NCI-H345 treated with DMSO at 0.1 percent for 48 hours (cell line): ENCODE measurements around the gene ARHGAP23.
"Not testable (repeated sequence)": the region's sequence is repeated elsewhere in the genome, so short reads cannot be mapped to it uniquely, and the experiment has no call there.

Experiments used
- DNase-seq: peaks from one replicate; lab custom pipeline; 2025; ENCODE audit not compliant: unreplicated experiment; lab: John Stamatoyannopoulos, UW

The ARHGAP23 gene

GRCh38 chr17:38459567-38459966 is 31.3 kb downstream of the ARHGAP23 start:
- no peak for DNase-seq

GRCh38 chr17:38460082-38460715 is 31.9 kb downstream of the ARHGAP23 start:
- no peak for DNase-seq

DNA sequence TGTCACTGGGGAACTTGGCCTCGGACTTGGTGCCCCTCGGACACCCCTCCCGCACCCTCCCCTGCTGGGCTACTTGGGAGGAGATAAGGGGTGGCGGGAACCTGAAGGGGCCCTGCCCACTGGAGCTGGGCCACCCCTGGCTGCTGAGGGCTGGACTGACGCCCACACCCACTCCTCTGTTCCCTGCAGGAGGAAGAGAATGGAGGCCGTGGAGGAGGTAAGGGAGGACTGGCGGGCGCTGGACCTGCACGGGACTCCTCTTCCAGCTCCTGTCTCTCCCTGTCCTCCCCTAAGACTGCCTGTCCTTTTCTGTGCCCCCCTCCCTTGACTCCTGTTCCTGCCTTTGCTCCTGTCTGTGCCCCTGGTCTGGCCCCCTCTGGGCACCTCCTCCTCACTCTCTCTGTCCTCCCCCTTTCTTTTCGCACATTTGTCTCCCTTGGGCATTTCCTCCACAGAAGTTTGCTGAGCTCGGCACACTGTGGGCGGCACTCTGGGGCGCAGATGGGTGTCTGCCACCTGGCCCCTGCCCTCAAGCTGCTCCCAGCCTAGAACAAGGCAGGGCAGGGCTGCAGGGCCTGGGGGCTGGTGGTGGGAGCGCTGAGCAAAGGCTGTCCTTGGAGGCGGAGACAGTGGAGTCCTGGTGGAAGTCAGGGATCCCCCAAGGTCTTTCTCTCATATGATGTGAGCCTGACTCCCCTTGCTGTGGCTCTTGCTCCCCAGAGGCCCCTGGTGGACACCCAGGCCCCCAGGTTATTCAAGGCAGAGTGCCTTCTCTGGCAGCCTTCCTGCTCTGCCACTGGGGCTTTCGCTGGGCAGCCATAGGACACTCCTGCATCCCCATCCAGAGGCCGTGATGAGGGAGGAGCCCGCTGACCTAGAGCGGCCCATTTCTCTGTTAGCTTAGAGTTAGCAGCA is 32.7 kb downstream of the ARHGAP23 start:
- no peak for DNase-seq

- DNase-seq, result no peak
Observed at GRCh38 chr17:38461683-38462082, 33.4 kb downstream of the ARHGAP23 start.

- no peak for DNase-seq
Observed at GRCh38 chr17:38463451-38463858, 35.2 kb downstream of the ARHGAP23 start.

- no peak for DNase-seq
Observed at GRCh38 chr17:38464251-38464722, 36.0 kb downstream of the ARHGAP23 start.

DNA sequence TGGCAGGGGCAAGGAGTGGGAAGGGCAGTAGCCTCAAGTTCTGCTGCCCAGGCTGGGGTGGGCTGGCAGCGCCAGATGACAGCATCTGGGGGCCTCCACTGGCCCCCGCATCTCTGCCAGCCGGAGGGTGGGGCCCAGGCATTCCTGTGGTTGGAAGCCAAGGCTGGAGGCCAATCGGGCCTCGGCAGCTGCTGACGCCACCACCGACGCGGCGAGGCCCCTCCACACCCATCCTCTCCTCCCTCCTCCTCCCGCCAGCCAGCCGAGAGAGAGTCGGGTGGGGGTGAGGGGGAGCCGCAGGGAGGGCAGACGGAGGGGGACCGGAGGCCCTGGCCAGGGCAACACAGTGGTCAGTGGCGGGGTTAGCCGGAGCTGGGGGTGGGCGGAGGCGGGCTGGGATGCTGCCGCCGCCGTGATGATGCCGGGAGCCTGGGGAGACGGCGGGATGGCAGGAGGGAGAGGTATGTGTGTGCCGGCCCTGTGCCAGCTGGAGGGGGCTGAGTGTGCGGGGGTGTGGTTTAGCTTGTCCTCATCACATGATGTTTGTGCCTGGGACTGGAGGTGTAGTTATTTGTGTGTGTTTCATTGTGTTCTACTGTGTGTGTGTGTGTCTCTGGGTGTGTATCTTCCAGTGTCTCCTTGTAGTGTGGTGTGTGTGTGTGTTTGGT is 36.6 kb downstream of the ARHGAP23 start:
- no peak for DNase-seq

- no peak for DNase-seq
Observed at GRCh38 chr17:38465391-38466345, 37.4 kb downstream of the ARHGAP23 start.

GRCh38 chr17:38466346-38467315 is 38.4 kb downstream of the ARHGAP23 start:
- DNase-seq, result no peak

GRCh38 chr17:38467491-38467890 is 39.2 kb downstream of the ARHGAP23 start:
- no peak for DNase-seq

DNA sequence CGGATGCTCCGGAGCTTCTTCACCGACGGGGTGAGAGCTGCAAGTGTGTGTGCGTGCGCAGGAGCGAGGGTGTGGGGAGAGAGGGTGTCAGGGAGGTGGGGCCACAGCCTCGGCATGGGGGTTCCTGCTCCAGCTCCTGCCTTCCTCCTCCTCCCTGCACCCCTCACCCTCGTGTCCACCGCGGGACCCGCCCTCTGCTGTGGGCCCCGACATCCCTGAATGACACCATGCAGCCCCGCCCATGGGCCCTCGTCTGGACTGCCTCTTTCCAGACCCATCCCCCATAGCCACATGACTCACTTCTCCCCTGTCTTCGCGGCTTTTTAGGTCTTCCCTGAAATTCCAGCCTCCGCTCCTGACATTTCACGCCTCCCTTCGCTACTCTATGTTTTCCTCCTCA is 41.6 kb downstream of the ARHGAP23 start:
- DNase-seq, result no peak

DNA sequence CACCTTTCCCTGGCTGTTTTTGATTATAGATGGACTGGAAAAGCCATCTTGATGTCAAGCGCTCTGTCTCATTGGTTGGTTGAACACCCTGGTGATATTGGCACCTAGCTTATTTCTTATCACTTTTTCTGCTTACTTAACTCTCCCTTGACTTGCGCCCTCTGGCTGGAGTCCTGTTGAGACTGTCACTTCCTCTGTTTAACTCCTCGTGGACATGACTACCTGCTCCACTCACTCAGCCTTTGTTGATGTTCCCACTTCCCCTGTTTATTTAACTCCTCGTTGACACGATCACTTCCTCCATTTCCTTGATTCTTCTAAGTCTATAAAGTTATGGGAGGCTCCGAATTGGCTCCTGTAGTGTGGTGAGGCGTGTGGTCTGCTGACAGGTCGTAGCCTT is 43.0 kb downstream of the ARHGAP23 start:
- DNase-seq, result not testable (repeated sequence)

- not testable (repeated sequence) for DNase-seq
Observed at GRCh38 chr17:38474666-38475065, 46.4 kb downstream of the ARHGAP23 start.

DNA sequence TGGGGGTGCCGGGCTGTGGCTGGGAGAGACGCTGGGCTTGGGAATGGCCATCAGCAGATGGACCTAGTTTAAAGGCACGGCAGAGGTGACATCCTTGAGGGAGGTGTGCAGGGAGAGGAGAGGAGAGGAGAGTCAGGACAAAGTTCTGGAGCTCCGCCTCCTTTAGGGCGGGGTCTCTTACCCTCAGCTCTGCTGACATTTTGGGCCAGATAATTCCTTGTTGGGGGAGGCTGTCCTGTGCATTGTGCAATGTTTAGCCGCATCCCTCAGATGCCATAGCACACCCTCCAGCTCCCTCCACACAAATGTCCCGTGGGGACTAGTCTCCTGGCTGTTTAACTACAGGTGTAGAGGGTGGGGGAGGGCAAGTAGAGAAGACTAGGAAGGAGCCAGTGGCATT is 48.3 kb downstream of the ARHGAP23 start:
- DNase-seq, result no peak

DNA sequence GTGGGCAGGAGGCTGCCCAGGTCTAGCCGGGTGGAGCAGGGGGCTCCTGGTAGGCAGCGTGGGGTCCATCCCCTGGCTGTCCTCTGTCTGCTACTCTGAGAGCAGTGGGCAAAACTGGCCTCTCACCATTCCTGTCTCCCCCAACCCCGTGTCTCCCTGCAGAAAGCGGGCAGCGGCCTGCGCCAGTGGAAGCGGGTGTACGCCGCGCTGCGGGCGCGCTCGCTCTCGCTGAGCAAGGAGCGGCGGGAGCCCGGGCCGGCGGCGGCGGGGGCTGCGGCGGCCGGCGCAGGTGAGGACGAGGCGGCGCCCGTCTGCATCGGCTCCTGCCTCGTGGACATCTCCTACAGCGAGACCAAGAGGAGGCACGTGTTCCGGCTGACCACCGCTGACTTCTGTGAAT is 49.2 kb downstream of the ARHGAP23 start:
- DNase-seq, result not testable (repeated sequence)

DNA sequence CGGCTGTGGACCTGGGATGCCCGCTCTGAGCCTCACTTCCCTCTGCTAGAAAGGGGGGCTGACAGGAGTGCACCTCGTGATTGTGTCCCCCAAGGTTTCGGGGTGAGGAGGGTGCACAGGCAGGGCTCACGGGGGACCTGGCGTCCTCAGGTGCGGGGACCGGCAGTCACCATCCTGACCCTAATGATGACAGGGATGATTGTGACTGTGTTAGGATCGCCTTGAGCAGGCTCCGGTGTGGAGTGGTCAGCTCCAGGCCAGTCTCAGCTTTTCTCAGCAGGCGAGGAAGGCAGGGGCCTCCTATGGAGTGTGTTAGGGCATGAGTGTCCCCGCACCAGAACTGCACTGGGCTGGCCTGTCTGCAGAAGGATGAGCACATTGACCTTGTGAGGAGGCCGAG is 49.7 kb downstream of the ARHGAP23 start:
- DNase-seq, result not testable (repeated sequence)

DNA sequence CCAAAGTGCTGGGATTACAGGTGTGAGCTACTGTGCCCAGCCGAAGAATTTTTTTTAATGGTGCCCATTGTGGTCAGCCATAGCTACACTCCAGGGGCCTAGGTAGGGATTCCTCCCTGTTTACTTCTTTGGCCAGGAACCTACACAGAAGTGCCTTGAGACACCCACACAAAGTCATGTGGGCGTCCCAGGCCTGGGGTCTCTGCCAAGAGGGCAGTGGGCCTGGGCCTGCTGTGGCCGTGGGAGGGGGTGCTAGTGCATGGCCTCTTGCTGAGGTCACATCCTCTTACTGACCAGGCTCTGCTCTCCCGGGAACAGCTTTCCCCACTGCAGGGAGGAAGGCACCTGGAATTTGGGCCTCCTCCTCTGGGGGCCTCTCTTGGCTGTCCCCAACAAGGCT is 50.4 kb downstream of the ARHGAP23 start:
- DNase-seq, result not testable (repeated sequence)

- DNase-seq, result peak; percentile 72
Observed at GRCh38 chr17:38482039-38482699, 53.9 kb downstream of the ARHGAP23 start.

GRCh38 chr17:38482700-38483043 is 54.4 kb downstream of the ARHGAP23 start:
- DNase-seq, result not testable (repeated sequence)
